ENCODE measurements around the gene TMEM271.

Gene TMEM271

GRCh38 chr4:588351-588849 is 12.3 kb upstream of the TMEM271 start:
- DNase-seq (ENCODE audit: extremely low read depth, insufficient read length): no peak
- no peak for TF ChIP-seq CTCF (IDR thresholded peaks at IDR 0.05; ENCODE audit: insufficient read depth, low read length, poor library complexity, severe bottlenecking)
- H3K4me3 ChIP-seq (replicated peaks; ENCODE audit: low read depth, low read length): no peak overlapping the region
- H3K27me3 ChIP-seq (replicated peaks; ENCODE audit: control insufficient read depth, insufficient read depth, low read length): no peaks in the 10 kb centered on the region
- H3K36me3 ChIP-seq (ENCODE audit: control insufficient read depth, insufficient read depth, low read length): no peaks in the 10 kb centered on the region

GRCh38 chr4:587671-588350 is 11.7 kb upstream of the TMEM271 start:
- DNase-seq (ENCODE audit: extremely low read depth, insufficient read length): no peak
- no peaks in the 10 kb centered on the region for H3K36me3 ChIP-seq (ENCODE audit: control insufficient read depth, insufficient read depth, low read length)
- no peak overlapping the region for H3K4me3 ChIP-seq (replicated peaks; ENCODE audit: low read depth, low read length)
- TF ChIP-seq CTCF (IDR thresholded peaks at IDR 0.05; ENCODE audit: insufficient read depth, low read length, poor library complexity, severe bottlenecking): no peak
- no peaks in the 10 kb centered on the region for H3K27me3 ChIP-seq (replicated peaks; ENCODE audit: control insufficient read depth, insufficient read depth, low read length)

GRCh38 chr4:583820-584219 is 7.7 kb upstream of the TMEM271 start:
- no peak overlapping the region for H3K4me3 ChIP-seq (replicated peaks; ENCODE audit: low read depth, low read length)
- H3K27me3 ChIP-seq (replicated peaks; ENCODE audit: control insufficient read depth, insufficient read depth, low read length): no peaks in the 10 kb centered on the region
- H3K36me3 ChIP-seq (ENCODE audit: control insufficient read depth, insufficient read depth, low read length): no peaks in the 10 kb centered on the region
- no peak for DNase-seq (ENCODE audit: extremely low read depth, insufficient read length)
- TF ChIP-seq CTCF (IDR thresholded peaks at IDR 0.05; ENCODE audit: insufficient read depth, low read length, poor library complexity, severe bottlenecking): no peak

GRCh38 chr4:581753-582361 is 5.8 kb upstream of the TMEM271 start:
- no peaks in the 10 kb centered on the region for H3K36me3 ChIP-seq (ENCODE audit: control insufficient read depth, insufficient read depth, low read length)
- no peaks in the 10 kb centered on the region for H3K27me3 ChIP-seq (replicated peaks; ENCODE audit: control insufficient read depth, insufficient read depth, low read length)
- no peak for TF ChIP-seq CTCF (IDR thresholded peaks at IDR 0.05; ENCODE audit: insufficient read depth, low read length, poor library complexity, severe bottlenecking)
- DNase-seq (ENCODE audit: extremely low read depth, insufficient read length): no peak
- H3K4me3 ChIP-seq (replicated peaks; ENCODE audit: low read depth, low read length): no peak overlapping the region

- H3K27me3 ChIP-seq (replicated peaks; ENCODE audit: control insufficient read depth, insufficient read depth, low read length): no peaks in the 10 kb centered on the region
- H3K36me3 ChIP-seq (ENCODE audit: control insufficient read depth, insufficient read depth, low read length): no peaks in the 10 kb centered on the region
- no peak for DNase-seq (ENCODE audit: extremely low read depth, insufficient read length)
- TF ChIP-seq CTCF (IDR thresholded peaks at IDR 0.05; ENCODE audit: insufficient read depth, low read length, poor library complexity, severe bottlenecking): no peak
- H3K4me3 ChIP-seq (replicated peaks; ENCODE audit: low read depth, low read length): no peak overlapping the region
Observed at GRCh38 chr4:581181-581580, 5.1 kb upstream of the TMEM271 start.

Measured in GM06990 (cell line).